Gastroesophageal sphincter (tissue), 3 donors: ENCODE measurements around the gene ORM2.

ENCODE experiments used
- CTCF ChIP-seq, 4 experiments: fragments of 200-600 bp in 2 of 4; fragments of 450-650 bp in 2 of 4; sonication (generic) in 1 of 4; IDR thresholded peaks; one replicate each; pipeline ENCODE4 v1.5.1; 2017 to 2019; ENCODE audit warnings: antibody characterized with exemption in 4 of 4, mild to moderate bottlenecking in 2 of 4, moderate library complexity in 2 of 4
- POLR2A ChIP-seq, 2 donors: fragments of 450-650 bp; IDR thresholded peaks; one replicate each; pipeline ENCODE4 v1.6.1; 2017; ENCODE audit warnings: antibody characterized with exemption in 2 of 2, mild to moderate bottlenecking in 2 of 2, moderate library complexity in 1 of 2

GRCh38 chr9:114348261-114348905 is 18.7 kb downstream of the ORM2 start:
- TF ChIP-seq CTCF (IDR thresholded peaks at IDR 0.05) = no peak
- TF ChIP-seq POLR2A (IDR thresholded peaks at IDR 0.05) = no peak
